SK-N-SH treated with all-trans-retinoic acid at 6 μM for 48 hours (cell line): Measurements from ENCODE around the gene SLC2A14.
"Not testable (repeated sequence)": the region's sequence is repeated elsewhere in the genome, so short reads cannot be mapped to it uniquely, and the experiment has no call there.

Experiments used
- ATAC-seq: fragments of 200-7000 bp; cut with Tn5 transposase; 3 replicates; pipeline ENCODE4 v1.9.1; 2020; ENCODE audit warnings: mild to moderate bottlenecking, moderate library complexity
- ARNTL ChIP-seq: fragments of 450-650 bp; formaldehyde crosslinking; IDR thresholded peaks from 2 replicates; pipeline ENCODE4 v1.5.0; 2020; ENCODE audit warnings: low read depth, mild to moderate bottlenecking, moderate library complexity, borderline replicate concordance
- BACH2 ChIP-seq: fragments of 250-450 bp; sonication (Bioruptor Pico); IDR thresholded peaks from 2 replicates; pipeline ENCODE4 v1.9.0; 2021; ENCODE audit warnings: mild to moderate bottlenecking, borderline replicate concordance
- CSDC2 ChIP-seq: fragments of 250-450 bp; sonication (Bioruptor Pico); IDR thresholded peaks from 2 replicates; pipeline ENCODE4 v1.5.0; 2020; ENCODE audit warnings: mild to moderate bottlenecking, moderate library complexity
- GLIS3 ChIP-seq: fragments of 250-450 bp; sonication (Bioruptor Pico); IDR thresholded peaks from 2 replicates; pipeline ENCODE4 v1.5.0; 2020; ENCODE audit warnings: mild to moderate bottlenecking, moderate library complexity
- ISL1 ChIP-seq: fragments of 250-450 bp; sonication (Bioruptor Pico); IDR thresholded peaks from 2 replicates; pipeline ENCODE4 v2.1.2; 2022; ENCODE audit warnings: mild to moderate bottlenecking, moderate library complexity
- OSR1 ChIP-seq: fragments of 250-450 bp; sonication (Bioruptor Pico); IDR thresholded peaks from 2 replicates; pipeline ENCODE4 v1.8.0; 2022; ENCODE audit warnings: moderate library complexity, mild to moderate bottlenecking, inconsistent platforms
- RARB ChIP-seq: fragments of 250-450 bp; sonication (Bioruptor Pico); IDR thresholded peaks from 2 replicates; pipeline ENCODE4 v1.8.0; 2021; ENCODE audit warnings: mild to moderate bottlenecking, moderate library complexity
- SNAI2 ChIP-seq: fragments of 250-450 bp; sonication (Bioruptor Pico); IDR thresholded peaks from 2 replicates; pipeline ENCODE4 v1.5.0; 2020; ENCODE audit warnings: mild to moderate bottlenecking, moderate library complexity
- TCF4 ChIP-seq: fragments of 250-450 bp; sonication (Bioruptor Pico); IDR thresholded peaks from 2 replicates; pipeline ENCODE4 v1.8.0; 2021; ENCODE audit warnings: mild to moderate bottlenecking, moderate library complexity, borderline replicate concordance
- TOX ChIP-seq: fragments of 250-450 bp; sonication (Bioruptor Pico); IDR thresholded peaks from 2 replicates; pipeline ENCODE4 v1.8.0; 2021; ENCODE audit warnings: mild to moderate bottlenecking, moderate library complexity, borderline replicate concordance
- TSHZ2 ChIP-seq: fragments of 250-450 bp; sonication (Bioruptor Pico); IDR thresholded peaks from 2 replicates; pipeline ENCODE4 v1.5.0; 2020; ENCODE audit warnings: mild to moderate bottlenecking, moderate library complexity
- ZC3H10 ChIP-seq: fragments of 250-450 bp; sonication (Bioruptor Pico); IDR thresholded peaks from 2 replicates; pipeline ENCODE4 v1.5.1; 2021; ENCODE audit warnings: mild to moderate bottlenecking, moderate library complexity
- ZFP3 ChIP-seq: fragments of 250-450 bp; sonication (Bioruptor Pico); IDR thresholded peaks from 2 replicates; pipeline ENCODE4 v1.5.0; 2020; ENCODE audit warnings: mild to moderate bottlenecking, moderate library complexity
- ZFP30 ChIP-seq: fragments of 450-650 bp; formaldehyde crosslinking; IDR thresholded peaks from 2 replicates; pipeline ENCODE4 v1.5.0; 2022; ENCODE audit warnings: mild to moderate bottlenecking, moderate library complexity
- ZNF565 ChIP-seq: fragments of 450-650 bp; formaldehyde crosslinking; conservative IDR thresholded peaks from 2 replicates; pipeline ENCODE4 v1.5.0; 2020; ENCODE audit warnings: low read depth, mild to moderate bottlenecking, moderate library complexity
- ZNF70 ChIP-seq: fragments of 450-650 bp; formaldehyde crosslinking; IDR thresholded peaks from 2 replicates; pipeline ENCODE4 v1.5.0; 2020; ENCODE audit warnings: mild to moderate bottlenecking, moderate library complexity
- ZNF8 ChIP-seq: fragments of 450-650 bp; formaldehyde crosslinking; IDR thresholded peaks from 2 replicates; pipeline ENCODE4 v1.5.0; 2020; ENCODE audit warnings: mild to moderate bottlenecking, moderate library complexity
- TF ChIP-seq, protein P1 (sequence below): fragments of 250-450 bp; sonication (Bioruptor Pico); IDR thresholded peaks from 2 replicates; pipeline ENCODE4 v1.5.1; 2021; ENCODE audit warnings: mild to moderate bottlenecking, moderate library complexity
- TF ChIP-seq, protein P2 (sequence below): fragments of 250-450 bp; sonication (Bioruptor Pico); IDR thresholded peaks from 2 replicates; pipeline ENCODE4 v1.8.0; 2020; ENCODE audit warnings: mild to moderate bottlenecking, moderate library complexity, borderline replicate concordance
- TF ChIP-seq, protein P3 (sequence below): fragments of 250-450 bp; sonication (Bioruptor Pico); IDR thresholded peaks from 2 replicates; pipeline ENCODE4 v1.8.0; 2021; ENCODE audit warnings: low read depth, mild to moderate bottlenecking, moderate library complexity, borderline replicate concordance

Gene SLC2A14

GRCh38 chr12:7869137-7869536 is 3.6 kb downstream of the SLC2A14 start (continued):
- no peak for TF ChIP-seq GLIS3 (CRISPR knock-in tag)
- no peak for TF ChIP-seq ISL1 (CRISPR knock-in tag)
- TF ChIP-seq ZNF8 = no peak
- TF ChIP-seq ARNTL (CRISPR knock-in tag) = no peak

GRCh38 chr12:7868391-7868790 is 4.3 kb downstream of the SLC2A14 start:
- peak; percentile 62 for ATAC-seq
- TF ChIP-seq OSR1 (no peak), ZNF565 (CRISPR knock-in tag) (no peak), TCF4 (CRISPR knock-in tag) (no peak), RARB (CRISPR knock-in tag) (no peak), ZC3H10 (no peak), ZNF70 (CRISPR knock-in tag) (no peak), CSDC2 (CRISPR knock-in tag) (no peak), ZFP30 (no peak), SNAI2 (CRISPR knock-in tag) (no peak), ZFP3 (CRISPR knock-in tag) (no peak), TOX (CRISPR knock-in tag) (no peak), TSHZ2 (CRISPR knock-in tag) (no peak), BACH2 (CRISPR knock-in tag) (no peak)
- TF ChIP-seq, protein P1, sequence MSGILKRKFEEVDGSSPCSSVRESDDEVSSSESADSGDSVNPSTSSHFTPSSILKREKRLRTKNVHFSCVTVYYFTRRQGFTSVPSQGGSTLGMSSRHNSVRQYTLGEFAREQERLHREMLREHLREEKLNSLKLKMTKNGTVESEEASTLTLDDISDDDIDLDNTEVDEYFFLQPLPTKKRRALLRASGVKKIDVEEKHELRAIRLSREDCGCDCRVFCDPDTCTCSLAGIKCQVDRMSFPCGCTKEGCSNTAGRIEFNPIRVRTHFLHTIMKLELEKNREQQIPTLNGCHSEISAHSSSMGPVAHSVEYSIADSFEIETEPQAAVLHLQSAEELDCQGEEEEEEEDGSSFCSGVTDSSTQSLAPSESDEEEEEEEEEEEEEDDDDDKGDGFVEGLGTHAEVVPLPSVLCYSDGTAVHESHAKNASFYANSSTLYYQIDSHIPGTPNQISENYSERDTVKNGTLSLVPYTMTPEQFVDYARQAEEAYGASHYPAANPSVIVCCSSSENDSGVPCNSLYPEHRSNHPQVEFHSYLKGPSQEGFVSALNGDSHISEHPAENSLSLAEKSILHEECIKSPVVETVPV = no peak
- TF ChIP-seq, protein P2, sequence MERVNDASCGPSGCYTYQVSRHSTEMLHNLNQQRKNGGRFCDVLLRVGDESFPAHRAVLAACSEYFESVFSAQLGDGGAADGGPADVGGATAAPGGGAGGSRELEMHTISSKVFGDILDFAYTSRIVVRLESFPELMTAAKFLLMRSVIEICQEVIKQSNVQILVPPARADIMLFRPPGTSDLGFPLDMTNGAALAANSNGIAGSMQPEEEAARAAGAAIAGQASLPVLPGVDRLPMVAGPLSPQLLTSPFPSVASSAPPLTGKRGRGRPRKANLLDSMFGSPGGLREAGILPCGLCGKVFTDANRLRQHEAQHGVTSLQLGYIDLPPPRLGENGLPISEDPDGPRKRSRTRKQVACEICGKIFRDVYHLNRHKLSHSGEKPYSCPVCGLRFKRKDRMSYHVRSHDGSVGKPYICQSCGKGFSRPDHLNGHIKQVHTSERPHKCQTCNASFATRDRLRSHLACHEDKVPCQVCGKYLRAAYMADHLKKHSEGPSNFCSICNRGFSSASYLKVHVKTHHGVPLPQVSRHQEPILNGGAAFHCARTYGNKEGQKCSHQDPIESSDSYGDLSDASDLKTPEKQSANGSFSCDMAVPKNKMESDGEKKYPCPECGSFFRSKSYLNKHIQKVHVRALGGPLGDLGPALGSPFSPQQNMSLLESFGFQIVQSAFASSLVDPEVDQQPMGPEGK (CRISPR knock-in tag) = no peak
- TF ChIP-seq, protein P3, sequence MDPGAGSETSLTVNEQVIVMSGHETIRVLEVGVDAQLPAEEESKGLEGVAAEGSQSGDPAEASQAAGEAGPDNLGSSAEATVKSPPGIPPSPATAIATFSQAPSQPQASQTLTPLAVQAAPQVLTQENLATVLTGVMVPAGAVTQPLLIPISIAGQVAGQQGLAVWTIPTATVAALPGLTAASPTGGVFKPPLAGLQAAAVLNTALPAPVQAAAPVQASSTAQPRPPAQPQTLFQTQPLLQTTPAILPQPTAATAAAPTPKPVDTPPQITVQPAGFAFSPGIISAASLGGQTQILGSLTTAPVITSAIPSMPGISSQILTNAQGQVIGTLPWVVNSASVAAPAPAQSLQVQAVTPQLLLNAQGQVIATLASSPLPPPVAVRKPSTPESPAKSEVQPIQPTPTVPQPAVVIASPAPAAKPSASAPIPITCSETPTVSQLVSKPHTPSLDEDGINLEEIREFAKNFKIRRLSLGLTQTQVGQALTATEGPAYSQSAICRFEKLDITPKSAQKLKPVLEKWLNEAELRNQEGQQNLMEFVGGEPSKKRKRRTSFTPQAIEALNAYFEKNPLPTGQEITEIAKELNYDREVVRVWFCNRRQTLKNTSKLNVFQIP = no peak

- TF ChIP-seq, protein P3 = no peak
- TF ChIP-seq ZC3H10 (no peak), ISL1 (CRISPR knock-in tag) (no peak), CSDC2 (CRISPR knock-in tag) (no peak), ARNTL (CRISPR knock-in tag) (no peak), SNAI2 (CRISPR knock-in tag) (no peak)
- TF ChIP-seq, protein P1 = no peak
- ATAC-seq = no peak
Observed at GRCh38 chr12:7864601-7865150, 8.0 kb downstream of the SLC2A14 start.

GRCh38 chr12:7862814-7863348 is 9.8 kb downstream of the SLC2A14 start:
- ATAC-seq = not testable (repeated sequence)

DNA sequence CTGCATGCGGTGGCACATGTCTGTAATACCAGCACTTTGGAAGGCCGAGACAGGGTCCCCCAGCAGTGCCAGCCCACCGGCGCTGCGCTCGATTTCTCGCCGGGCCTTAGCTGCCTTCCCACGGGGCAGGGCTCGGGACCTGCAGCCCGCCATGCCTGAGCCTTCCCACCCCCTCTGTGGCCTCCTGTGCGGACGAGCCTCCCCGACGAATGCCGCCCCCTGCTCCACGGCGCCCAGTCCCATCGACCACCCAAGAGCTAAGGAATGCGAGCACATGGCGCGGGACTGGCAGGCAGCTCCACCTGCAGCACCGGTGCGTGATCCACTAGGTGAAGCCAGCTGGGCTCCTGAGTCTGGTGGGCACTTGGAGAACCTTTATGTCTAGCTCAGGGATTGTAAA is 10.4 kb downstream of the SLC2A14 start:
- ATAC-seq = not testable (repeated sequence)
